HepG2 (cell line): ENCODE measurements around the gene GPR149. TPM values are rescaled to one million over a fixed set of nuclear protein-coding genes. Genes with fewer than 3 reads are reported as not detected.

Source experiments
- ATAC-seq: fragments of 200-7000 bp; cut with Tn5 transposase; 3 replicates; pipeline ENCODE4 v1.9.1; 2020; ENCODE audit warnings: mild to moderate bottlenecking, moderate library complexity
- BruUV-seq: library from RNA; stranded (reverse); fragments of 400-500 nt; replicated peaks from 2 replicates; lab custom pipeline; 2021; lab: Mats Ljungman, UMichigan
- CTCF ChIA-PET: fragments of 300-600 bp; formaldehyde crosslinking; extraction: SDS; loops from one replicate; lab custom pipeline; 2021; ENCODE audit warnings: low total read pairs, inconsistent platforms, low intra/inter-chr PET ratio; lab: Yijun Ruan, JAX
- POLR2A ChIA-PET: fragments of 350-600 bp; sonication (Branson Sonifier 250); formaldehyde crosslinking; loops from one replicate; lab custom pipeline; 2020; ENCODE audit warnings: antibody characterized with exemption, inconsistent platforms; lab: Yijun Ruan, JAX
- DNase-seq: peaks from one replicate; pipeline ENCODE4 v3.0.0-alpha.2; 2015; ENCODE audit warnings: low spot score
- FAIRE-seq: peaks from 3 replicates; lab custom pipeline; 2011; peaks lifted over from hg19 to GRCh38; lab: Jason Lieb, UNC
- H2AFZ ChIP-seq: one replicate; pipeline ENCODE4 v1.6.1; 2011; ENCODE audit warnings: low read length, inconsistent platforms
- H3K27ac ChIP-seq: fragments of 300-600 bp; 3 replicates; pipeline ENCODE4 v1.8.0; 2011; ENCODE audit warnings: mixed run types, mild to moderate bottlenecking, mixed read lengths, low read length, inconsistent platforms; ENCODE audit not compliant: insufficient read depth; ENCODE audit errors: extremely low read length
- H3K27me3 ChIP-seq, 2 experiments: fragments of 200-600 bp in 1 of 2; 2 replicates in 1 of 2; 3 replicates in 1 of 2; pipeline versions ENCODE4 v1.6.0 to v1.8.0; 2011; ENCODE audit warnings: low read length in 2 of 2, mild to moderate bottlenecking in 2 of 2, moderate library complexity in 2 of 2, inconsistent platforms in 1 of 2; ENCODE audit not compliant: insufficient read depth in 2 of 2, control insufficient read depth in 1 of 2
- H3K36me3 ChIP-seq, 2 experiments: fragments of 200-600 bp in 1 of 2; replicated peaks in 1 of 2; 2 replicates in 1 of 2; 3 replicates in 1 of 2; pipeline versions ENCODE4 v1.5.1 to v1.8.0; 2011; ENCODE audit warnings: low read length in 2 of 2, inconsistent platforms in 1 of 2; ENCODE audit not compliant: insufficient read depth in 2 of 2, control insufficient read depth in 1 of 2
- H3K4me1 ChIP-seq: 2 replicates; pipeline ENCODE4 v1.5.1; 2012; ENCODE audit warnings: low read length, inconsistent platforms; ENCODE audit not compliant: insufficient read depth
- H3K4me2 ChIP-seq: 2 replicates; pipeline ENCODE4 v1.6.0; 2011; ENCODE audit warnings: low read depth, low read length, inconsistent platforms
- H3K4me3 ChIP-seq, 3 experiments: fragments of 200-600 bp in 1 of 3; sonication (generic), shearing (Covaris generic) in 1 of 3; replicated peaks in 1 of 3; 2 replicates each; pipeline ENCODE4 v1.5.1; 2011 to 2016; ENCODE audit warnings: low read length in 3 of 3, inconsistent platforms in 2 of 3, low read depth in 2 of 3, mild to moderate bottlenecking in 2 of 3, control low read depth in 1 of 3, mixed read lengths in 1 of 3; ENCODE audit not compliant: insufficient read depth in 1 of 3
- H3K79me2 ChIP-seq: one replicate; pipeline ENCODE4 v1.6.1; 2011; ENCODE audit warnings: low read length, inconsistent platforms; ENCODE audit not compliant: insufficient read depth
- H3K9ac ChIP-seq: 2 replicates; pipeline ENCODE4 v1.6.0; 2011; ENCODE audit warnings: mild to moderate bottlenecking, low read depth, low read length, inconsistent platforms; ENCODE audit not compliant: insufficient read depth
- H3K9me3 ChIP-seq: 2 replicates; pipeline ENCODE4 v1.5.1; 2012; ENCODE audit warnings: mild to moderate bottlenecking, low read length
- H4K20me1 ChIP-seq: 2 replicates; pipeline ENCODE4 v1.6.0; 2011; ENCODE audit warnings: inconsistent platforms, mild to moderate bottlenecking, low read length, moderate library complexity; ENCODE audit not compliant: insufficient read depth
- CBFB ChIP-seq: sonication (generic); formaldehyde crosslinking; IDR thresholded peaks from 2 replicates; pipeline ENCODE4 v1.4.0; 2020; ENCODE audit warnings: missing genetic modification reagents
- CREB1 ChIP-seq, 2 experiments: fragments of 450-650 bp in 1 of 2; IDR thresholded peaks; 2 replicates each; pipeline ENCODE4 v1.6.1; 2016 to 2017; ENCODE audit warnings: control low read depth in 1 of 2, mild to moderate bottlenecking in 1 of 2, missing compliant biosample characterization in 1 of 2, missing genetic modification characterization in 1 of 2
- KDM2A ChIP-seq: sonication (generic); formaldehyde crosslinking; IDR thresholded peaks from 2 replicates; pipeline ENCODE4 v1.4.0; 2020; ENCODE audit warnings: low read depth, missing genetic modification reagents, borderline replicate concordance
- LCORL ChIP-seq, 2 experiments: fragments of 450-650 bp in 1 of 2; sonication (generic) in 1 of 2; formaldehyde crosslinking in 1 of 2; IDR thresholded peaks; 2 replicates each; pipeline versions ENCODE4 v1.5.0 to v1.6.1; 2017 to 2020; ENCODE audit warnings: antibody characterized with exemption in 1 of 2, missing genetic modification reagents in 1 of 2
- XRCC5 ChIP-seq: fragments of 200-400 bp; formaldehyde crosslinking; optimal IDR thresholded peaks from 2 replicates; pipeline ENCODE3; 2017; ENCODE audit warnings: mild to moderate bottlenecking, low read length
- ZNF136 ChIP-seq: sonication (generic); formaldehyde crosslinking; IDR thresholded peaks from 2 replicates; pipeline ENCODE4 v1.8.1; 2022; ENCODE audit warnings: low read depth, mild to moderate bottlenecking, moderate library complexity, missing genetic modification reagents
- ZNF232 ChIP-seq: sonication (generic); formaldehyde crosslinking; IDR thresholded peaks from 2 replicates; pipeline ENCODE4 v1.4.0; 2020; ENCODE audit warnings: missing genetic modification reagents, borderline replicate concordance
- ZNF34 ChIP-seq: sonication (generic); formaldehyde crosslinking; IDR thresholded peaks from 2 replicates; pipeline ENCODE4 v1.4.0; 2020; ENCODE audit warnings: mild to moderate bottlenecking, missing genetic modification reagents, borderline replicate concordance
- ZNF572 ChIP-seq: sonication (generic); formaldehyde crosslinking; IDR thresholded peaks from 2 replicates; pipeline ENCODE4 v1.5.1; 2020; ENCODE audit warnings: mild to moderate bottlenecking, missing genetic modification reagents
- WGBS: methylation state at CpG from one replicate; pipeline ENCODE4 v1.1.6; 2017; ENCODE audit warnings: low lambda C conversion rate; 5-methylcytosine and 5-hydroxymethylcytosine counted together
- in situ Hi-C: cut with HindIII; loops from 2 replicates; pipeline ENCODE4 v1.10.0; 2017; ENCODE audit warnings: low pct_unique_long_range_greater_than_20kb; ENCODE audit not compliant: extremely low pct_ligation_motif_present
- intact Hi-C: fragments of 100-400 bp; cut with micrococcal nuclease; formaldehyde crosslinking; loops from one replicate; pipeline ENCODE4 v1.10.0; 2022; ENCODE audit not compliant: unreplicated experiment
- polyA plus RNA-seq, 8 experiments: library from polyadenylated mRNA; depleted of rRNA in 3 of 8; stranded (reverse) in 7 of 8; unstranded in 1 of 8; fragments of >200 nt; fragmentation: Illumina TruSeq in 4 of 8; extraction: Trizol in 4 of 8; gene quantifications; 2 replicates each; pipeline versions ENCODE4 v1.2.1 to v1.2.3, GENCODE V29; 2011 to 2016; ENCODE audit warnings: low read depth in 4 of 8, missing spikeins in 1 of 8, mixed read lengths in 1 of 8; ENCODE audit not compliant: insufficient read depth in 1 of 8
- total RNA-seq, 5 experiments: library from RNA; depleted of rRNA; stranded (reverse); fragments of >200 nt; fragmentation: Illumina TruSeq; extraction: Trizol; gene quantifications; 2 replicates each; pipeline ENCODE4 v1.2.3, GENCODE V29; 2016; ENCODE audit warnings: low read depth in 1 of 5
- TF ChIP-seq, protein P1 (sequence below): sonication (generic); formaldehyde crosslinking; IDR thresholded peaks from 2 replicates; pipeline ENCODE4 v1.9.0; 2021; ENCODE audit warnings: missing genetic modification reagents, mild to moderate bottlenecking, borderline replicate concordance
- TF ChIP-seq, protein P2 (sequence below): sonication (generic); formaldehyde crosslinking; IDR thresholded peaks from 2 replicates; pipeline ENCODE4 v1.9.0; 2022; ENCODE audit warnings: low read depth, missing genetic modification reagents

Gene GPR149
- total and polyA plus RNA-seq, 2 of the 13 experiments (the other 11 are each of a cell fraction or from before 2014, with no cell fraction given): not detected

DNA sequence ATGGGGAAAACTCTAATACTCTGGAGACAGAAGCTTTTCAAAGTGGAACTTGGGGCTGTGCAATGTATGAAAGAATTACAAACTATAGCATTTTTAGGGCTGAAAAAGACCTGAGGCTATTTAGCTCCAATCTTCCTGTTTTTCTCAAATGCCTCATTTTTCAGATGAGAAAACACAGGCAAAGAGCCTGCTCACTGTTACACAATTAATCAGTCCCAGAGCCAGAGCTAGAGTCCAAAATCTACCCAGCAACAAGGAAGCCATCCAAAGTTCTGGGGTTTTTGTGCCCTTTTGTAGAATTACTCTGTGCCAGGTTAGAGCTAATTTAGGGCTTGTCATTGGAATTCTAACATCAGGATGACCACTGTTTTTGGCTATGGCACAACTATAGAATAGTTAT, 45.5 kb downstream of the GPR149 start:
- H3K9ac ChIP-seq: no peak overlapping the region
- H2AFZ ChIP-seq: no peak overlapping the region
- TF ChIP-seq, protein P1, sequence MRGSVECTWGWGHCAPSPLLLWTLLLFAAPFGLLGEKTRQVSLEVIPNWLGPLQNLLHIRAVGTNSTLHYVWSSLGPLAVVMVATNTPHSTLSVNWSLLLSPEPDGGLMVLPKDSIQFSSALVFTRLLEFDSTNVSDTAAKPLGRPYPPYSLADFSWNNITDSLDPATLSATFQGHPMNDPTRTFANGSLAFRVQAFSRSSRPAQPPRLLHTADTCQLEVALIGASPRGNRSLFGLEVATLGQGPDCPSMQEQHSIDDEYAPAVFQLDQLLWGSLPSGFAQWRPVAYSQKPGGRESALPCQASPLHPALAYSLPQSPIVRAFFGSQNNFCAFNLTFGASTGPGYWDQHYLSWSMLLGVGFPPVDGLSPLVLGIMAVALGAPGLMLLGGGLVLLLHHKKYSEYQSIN (CRISPR knock-in tag): no peak
- no peak overlapping the region for H3K4me2 ChIP-seq
- CTCF ChIA-PET: no interaction called here
- H3K36me3 ChIP-seq: no peaks in the 10 kb centered on the region
- H3K9me3 ChIP-seq: no peaks in the 10 kb centered on the region
- no peaks in the 10 kb centered on the region for H4K20me1 ChIP-seq
- no TSS peak for BruUV-seq
- POLR2A ChIA-PET: no interaction called here
- H3K4me1 ChIP-seq: no peaks in the 10 kb centered on the region
- no peak overlapping the region for H3K27ac ChIP-seq
- no peaks in the 10 kb centered on the region for H3K27me3 ChIP-seq
- no peak overlapping the region for H3K4me3 ChIP-seq
- no peak for ATAC-seq
- intact Hi-C loops: no loop called here
- in situ Hi-C loops: no loop called here
- DNase-seq: no peak
- H3K79me2 ChIP-seq: no peaks in the 10 kb centered on the region
- no peak for FAIRE-seq

DNA sequence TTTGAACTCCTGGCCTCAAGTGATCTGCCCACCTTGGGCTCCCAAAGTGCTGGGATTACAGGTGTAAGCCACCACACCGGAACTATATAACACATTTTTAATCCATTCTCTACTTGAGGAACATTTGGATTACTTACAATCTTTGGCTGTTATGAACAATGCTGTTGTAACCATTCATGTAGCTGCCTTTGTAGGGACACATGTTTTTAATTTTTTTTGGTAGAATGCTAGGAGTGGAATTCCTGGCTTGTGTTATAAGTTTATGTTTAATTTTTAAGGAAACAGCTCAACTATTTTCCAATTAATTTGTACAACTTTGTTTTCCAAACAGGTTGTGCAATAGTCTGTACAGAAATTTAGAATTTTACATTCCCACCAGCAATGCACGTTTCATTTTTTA, 51.7 kb downstream of the GPR149 start:
- H3K9me3 ChIP-seq: no peaks in the 10 kb centered on the region
- ATAC-seq: no peak
- no peaks in the 10 kb centered on the region for H3K36me3 ChIP-seq
- no peak overlapping the region for H3K27ac ChIP-seq
- no peaks in the 10 kb centered on the region for H3K4me1 ChIP-seq
- no peaks in the 10 kb centered on the region for H3K27me3 ChIP-seq
- no TSS peak for BruUV-seq
- ChIA-PET POLR2A (no interaction called here), CTCF (no interaction called here)
- intact Hi-C loops (no loop called here), in situ Hi-C loops (no loop called here)
- DNase-seq: no peak
- H3K79me2 ChIP-seq: no peaks in the 10 kb centered on the region
- no peak overlapping the region for H3K4me2 ChIP-seq
- no peaks in the 10 kb centered on the region for H4K20me1 ChIP-seq
- H2AFZ ChIP-seq: no peak overlapping the region
- H3K4me3 ChIP-seq: no peak overlapping the region
- H3K9ac ChIP-seq: no peak overlapping the region
- FAIRE-seq: no peak
- 4% methylated on average over 2 of the region's 2 CpGs for WGBS
- TF ChIP-seq KDM2A (CRISPR knock-in tag) (no peak), XRCC5 (no peak), ZNF232 (no peak), CBFB (CRISPR knock-in tag) (no peak), LCORL (IDR thresholded peaks at IDR 0.05) (no peak), LCORL (CRISPR knock-in tag; IDR thresholded peaks at IDR 0.05) (no peak), CREB1 (IDR thresholded peaks at IDR 0.05) (no peak), CREB1 (CRISPR knock-in tag; IDR thresholded peaks at IDR 0.05) (no peak), ZNF136 (CRISPR knock-in tag) (no peak), ZNF572 (no peak), ZNF34 (CRISPR knock-in tag) (no peak)
- TF ChIP-seq, protein P2, sequence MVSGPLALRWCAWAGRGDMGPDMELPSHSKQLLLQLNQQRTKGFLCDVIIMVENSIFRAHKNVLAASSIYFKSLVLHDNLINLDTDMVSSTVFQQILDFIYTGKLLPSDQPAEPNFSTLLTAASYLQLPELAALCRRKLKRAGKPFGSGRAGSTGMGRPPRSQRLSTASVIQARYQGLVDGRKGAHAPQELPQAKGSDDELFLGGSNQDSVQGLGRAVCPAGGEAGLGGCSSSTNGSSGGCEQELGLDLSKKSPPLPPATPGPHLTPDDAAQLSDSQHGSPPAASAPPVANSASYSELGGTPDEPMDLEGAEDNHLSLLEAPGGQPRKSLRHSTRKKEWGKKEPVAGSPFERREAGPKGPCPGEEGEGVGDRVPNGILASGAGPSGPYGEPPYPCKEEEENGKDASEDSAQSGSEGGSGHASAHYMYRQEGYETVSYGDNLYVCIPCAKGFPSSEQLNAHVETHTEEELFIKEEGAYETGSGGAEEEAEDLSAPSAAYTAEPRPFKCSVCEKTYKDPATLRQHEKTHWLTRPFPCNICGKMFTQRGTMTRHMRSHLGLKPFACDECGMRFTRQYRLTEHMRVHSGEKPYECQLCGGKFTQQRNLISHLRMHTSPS (CRISPR knock-in tag): no peak
